GM08714 (cell line): ENCODE results near the gene ZFYVE1.

Source experiments
- H3K4me3 ChIP-seq: fragments of 200-500 bp; sonication (Bioruptor generic); 2 replicates; pipeline ENCODE4 v1.5.1; 2014; ENCODE audit warnings: mild to moderate bottlenecking, low read length, inconsistent platforms
- ZNF274 ChIP-seq: IDR thresholded peaks from 2 replicates; pipeline ENCODE4 v1.6.1; 2012; ENCODE audit warnings: mild to moderate bottlenecking, low read depth, low read length

Gene ZFYVE1

GRCh38 chr14:72925815-72926291 is 101.1 kb downstream of the ZFYVE1 start:
- peak overlapping the region; percentile 58; the same call in 1 of the 2 replicates for H3K4me3 ChIP-seq
- no peak for TF ChIP-seq ZNF274

- no peak overlapping the region for H3K4me3 ChIP-seq
- TF ChIP-seq ZNF274 = no peak
Measured at GRCh38 chr14:72925171-72925759, 101.6 kb downstream of the ZFYVE1 start.

GRCh38 chr14:72924337-72924736 is 102.6 kb downstream of the ZFYVE1 start:
- no peak overlapping the region for H3K4me3 ChIP-seq
- no peak for TF ChIP-seq ZNF274

GRCh38 chr14:72921396-72921795 is 105.5 kb downstream of the ZFYVE1 start:
- no peak overlapping the region for H3K4me3 ChIP-seq
- TF ChIP-seq ZNF274 = no peak

- TF ChIP-seq ZNF274 = no peak
- H3K4me3 ChIP-seq = no peak overlapping the region
Measured at GRCh38 chr14:72920008-72920407, 106.9 kb downstream of the ZFYVE1 start.
